GM18909 (cell line): ENCODE measurements around the gene EPHB2.
"Not testable (repeated sequence)": the region's sequence is repeated elsewhere in the genome, so short reads cannot be mapped to it uniquely, and the experiment has no call there.

Source experiments
- ATAC-seq: cut with Tn5 transposase; IDR thresholded peaks from one replicate; pipeline ENCODE4 v1.9.1; 2021; ENCODE audit warnings: mild to moderate bottlenecking; ENCODE audit not compliant: unreplicated experiment, poor library complexity

EPHB2 gene

GRCh38 chr1:22920734-22921451 is 210.3 kb downstream of the EPHB2 start:
- no peak for ATAC-seq

GRCh38 chr1:22921452-22922126 is 210.9 kb downstream of the EPHB2 start:
- ATAC-seq: no peak

GRCh38 chr1:22922640-22923039 is 212.0 kb downstream of the EPHB2 start:
- no peak for ATAC-seq

- no peak for ATAC-seq
Measured at GRCh38 chr1:22925111-22925510, 214.5 kb downstream of the EPHB2 start.

- ATAC-seq: no peak
Measured at GRCh38 chr1:22930240-22930912, 219.7 kb downstream of the EPHB2 start.

- no peak for ATAC-seq
Measured at GRCh38 chr1:22932803-22933470, 222.3 kb downstream of the EPHB2 start.

- no peak for ATAC-seq
Measured at GRCh38 chr1:22935433-22935832, 224.8 kb downstream of the EPHB2 start.

GRCh38 chr1:22936681-22937080 is 226.0 kb downstream of the EPHB2 start:
- ATAC-seq: no peak

- no peak for ATAC-seq
Measured at GRCh38 chr1:22941257-22941656, 230.6 kb downstream of the EPHB2 start.

- no peak for ATAC-seq
Measured at GRCh38 chr1:22944346-22945055, 233.9 kb downstream of the EPHB2 start.

GRCh38 chr1:22945171-22945570 is 234.5 kb downstream of the EPHB2 start:
- ATAC-seq: not testable (repeated sequence)

GRCh38 chr1:22949822-22950331 is 239.2 kb downstream of the EPHB2 start:
- no peak for ATAC-seq

GRCh38 chr1:22951796-22952195 is 241.2 kb downstream of the EPHB2 start:
- ATAC-seq: no peak

- ATAC-seq: no peak
Measured at GRCh38 chr1:22952694-22953056, 242.0 kb downstream of the EPHB2 start.

GRCh38 chr1:22953057-22953739 is 242.6 kb downstream of the EPHB2 start:
- no peak for ATAC-seq

GRCh38 chr1:22953740-22954141 is 243.1 kb downstream of the EPHB2 start:
- no peak for ATAC-seq

GRCh38 chr1:22955146-22955545 is 244.5 kb downstream of the EPHB2 start:
- no peak for ATAC-seq

- no peak for ATAC-seq
Measured at GRCh38 chr1:22957066-22957465, 246.4 kb downstream of the EPHB2 start.

GRCh38 chr1:22958556-22958955 is 247.9 kb downstream of the EPHB2 start:
- no peak for ATAC-seq
